Mammary epithelial cell (primary cell): ENCODE results near the gene GUCY1A2.

Experiments
- CTCF ChIP-seq, 2 donors: IDR thresholded peaks in 1 of 2; conservative IDR thresholded peaks in 1 of 2; 2 replicates each; pipeline ENCODE4 v1.5.1; 2011 to 2012; ENCODE audit warnings: inconsistent platforms in 2 of 2, low read length in 2 of 2, mild to moderate bottlenecking in 2 of 2, control low read depth in 1 of 2, low read depth in 1 of 2; ENCODE audit not compliant: insufficient read depth in 1 of 2; ENCODE audit errors: extremely low read depth in 1 of 2
- EZH2 ChIP-seq: IDR thresholded peaks from 2 replicates; pipeline ENCODE4 v1.6.1; 2012; ENCODE audit warnings: low read length, inconsistent platforms, borderline replicate concordance

- TF ChIP-seq CTCF (conservative IDR thresholded peaks at IDR 0.05 in 1 of 2, IDR thresholded peaks at IDR 0.05 in 1 of 2; ENCODE audit: extremely low read depth in 1 of 2, insufficient read depth in 1 of 2, low read depth in 1 of 2, low read length in 2 of 2) = no peak
- TF ChIP-seq EZH2 = no peak
Measured at GRCh38 chr11:106996691-106997090, 21.6 kb downstream of the GUCY1A2 start.
